ENCODE measurements around the gene IFNAR2. TPM values are rescaled to one million over a fixed set of nuclear protein-coding genes. Genes with fewer than 3 reads are reported as not detected.

The IFNAR2 gene
- total RNA-seq: 41.5 TPM
- long read RNA-seq, full-length matches to known transcripts: 101 of 117 reads
- long read RNA-seq, partial matches to known transcripts: 4 of 117 reads
- long read RNA-seq, other reads (novel, unspliced or antisense): 12 of 117 reads

DNA sequence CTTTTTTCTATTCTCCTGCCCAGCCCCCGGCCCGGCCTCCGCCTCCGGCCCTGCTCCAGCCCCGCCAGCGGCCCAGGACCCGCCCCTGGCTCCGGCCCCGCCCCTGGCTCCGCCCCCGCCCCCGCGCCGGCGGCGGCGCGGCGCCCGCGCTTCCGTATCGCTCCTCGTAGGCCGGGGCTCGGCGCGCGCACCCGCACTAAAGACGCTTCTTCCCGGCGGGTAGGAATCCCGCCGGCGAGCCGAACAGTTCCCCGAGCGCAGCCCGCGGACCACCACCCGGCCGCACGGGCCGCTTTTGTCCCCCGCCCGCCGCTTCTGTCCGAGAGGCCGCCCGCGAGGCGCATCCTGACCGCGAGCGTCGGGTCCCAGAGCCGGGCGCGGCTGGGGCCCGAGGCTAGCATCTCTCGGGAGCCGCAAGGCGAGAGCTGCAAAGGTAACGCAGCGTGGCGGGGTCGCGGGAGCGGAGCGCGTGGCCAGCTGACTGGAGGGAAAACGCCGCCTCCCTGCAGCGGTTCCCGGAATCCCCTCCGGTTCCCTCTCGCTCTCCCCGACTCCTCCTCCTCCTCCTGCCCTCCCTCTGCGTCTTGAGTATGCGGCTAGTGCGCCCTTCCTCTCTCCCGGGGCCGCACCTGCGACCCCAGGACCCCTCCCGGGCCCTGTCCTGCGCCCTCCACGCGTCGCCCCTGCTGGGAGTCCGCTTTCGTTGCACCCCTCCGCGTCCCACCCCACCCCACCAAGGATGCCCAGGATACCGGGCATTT, at the start of gene IFNAR2:
TSS of gene IFNAR2 (plus strand) at position 155 of the 761 bp plus-strand sequence. CDS start 11,985 bp downstream, outside the sequence.
- peak; percentile 94 for DNase-seq (ENCODE audit: low spot score)

DNA sequence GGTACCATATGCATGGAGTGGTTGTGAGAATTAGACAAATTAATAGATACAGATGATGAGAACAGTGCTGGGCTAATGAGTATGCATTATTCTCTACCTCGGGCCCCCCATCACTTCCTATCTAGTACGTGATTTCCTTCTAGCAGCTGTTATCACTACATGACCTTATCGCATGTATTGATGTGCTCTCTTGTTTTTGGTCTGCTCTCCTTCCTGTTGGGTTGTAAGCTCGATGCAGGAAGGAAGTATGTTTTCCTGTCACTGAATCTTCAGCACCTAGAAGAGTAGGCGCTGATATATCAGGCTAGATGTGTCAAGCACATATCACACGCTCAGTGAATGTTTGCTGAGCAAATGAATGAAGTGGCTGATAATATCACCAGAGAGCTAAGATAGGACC, 43.9 kb upstream of the IFNAR2 start:
- no peak for DNase-seq (ENCODE audit: low spot score)

- no peak for DNase-seq (ENCODE audit: low spot score)
Observed at GRCh38 chr21:33187276-33187675, 42.5 kb upstream of the IFNAR2 start.

- DNase-seq (ENCODE audit: low spot score): no peak
Observed at GRCh38 chr21:33189237-33189636, 40.5 kb upstream of the IFNAR2 start.

DNA sequence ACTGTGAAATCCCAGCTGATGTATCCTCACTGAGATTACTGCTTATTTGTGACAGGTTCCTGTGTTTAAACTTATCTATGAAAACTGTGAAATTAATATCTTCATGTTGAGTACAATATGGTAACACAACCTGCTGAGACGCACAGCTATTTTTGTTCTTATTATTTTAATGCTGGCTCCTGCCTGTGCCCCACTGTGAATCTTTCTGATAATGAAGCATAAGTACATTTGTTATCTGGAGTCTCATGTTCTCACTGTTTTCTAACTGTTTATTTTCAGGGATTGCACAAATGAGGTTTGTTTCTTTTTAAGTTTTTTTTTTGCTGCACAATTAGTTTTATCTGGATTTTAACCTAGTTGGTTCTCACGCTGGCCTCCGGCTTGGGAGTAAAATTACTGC, 39.9 kb upstream of the IFNAR2 start:
- no peak for DNase-seq (ENCODE audit: low spot score)

- no peak for DNase-seq (ENCODE audit: low spot score)
Observed at GRCh38 chr21:33196941-33197374, 32.8 kb upstream of the IFNAR2 start.

DNA sequence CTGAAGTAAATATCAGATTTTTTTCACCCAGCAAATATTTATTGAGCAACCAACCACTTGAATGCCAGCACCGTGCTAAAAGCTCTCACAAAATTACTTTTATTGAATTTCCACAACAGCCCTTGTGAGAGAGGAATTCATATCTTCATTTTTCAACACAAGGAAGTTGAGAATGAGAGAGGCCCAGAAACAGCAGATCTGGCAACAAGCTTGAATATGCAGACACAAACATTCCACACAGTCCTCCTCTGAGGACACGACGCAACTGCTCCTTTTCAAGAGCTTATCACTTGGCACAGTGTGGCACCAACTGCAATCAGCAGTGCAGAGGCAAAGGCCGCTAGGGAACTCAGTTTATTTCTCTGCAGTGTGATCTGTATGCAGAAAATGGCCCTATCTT, 32.2 kb upstream of the IFNAR2 start:
- no peak for DNase-seq (ENCODE audit: low spot score)

DNA sequence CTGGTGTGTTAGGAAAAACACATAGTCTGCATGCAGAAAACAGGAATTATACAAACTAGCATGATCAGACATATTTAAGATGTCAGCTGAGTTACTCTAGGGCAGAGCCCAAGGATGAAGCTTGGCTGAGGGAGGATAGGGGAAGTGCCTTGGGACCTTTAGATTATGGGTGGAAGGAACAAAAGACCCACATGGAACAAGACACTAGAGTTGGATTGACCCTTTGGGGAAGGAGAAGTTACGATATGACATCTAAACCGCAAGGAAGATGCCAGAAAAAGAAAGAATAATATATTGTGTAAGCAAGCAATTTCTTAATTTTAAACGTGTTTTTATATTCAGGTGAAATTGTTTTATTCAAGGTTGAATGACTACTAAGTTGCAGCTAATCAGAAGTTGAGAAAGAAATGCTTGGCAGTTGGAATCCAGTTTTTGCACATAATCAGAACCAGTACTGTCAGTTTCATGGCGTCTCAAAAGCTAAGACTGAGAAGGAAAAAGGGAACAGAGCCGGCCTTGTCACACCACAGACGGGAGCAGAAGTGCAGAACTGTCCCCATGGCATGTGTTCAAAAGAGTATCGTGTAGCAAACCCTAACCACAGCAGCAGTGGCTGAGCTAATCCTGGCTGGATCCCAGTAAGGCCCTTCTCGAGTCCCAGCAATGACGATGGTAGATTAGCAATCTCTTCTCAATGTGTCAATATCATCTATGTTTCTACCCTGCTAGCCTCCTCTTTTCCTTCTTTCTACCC, 31.2 kb upstream of the IFNAR2 start:
- no peak for DNase-seq (ENCODE audit: low spot score)

DNA sequence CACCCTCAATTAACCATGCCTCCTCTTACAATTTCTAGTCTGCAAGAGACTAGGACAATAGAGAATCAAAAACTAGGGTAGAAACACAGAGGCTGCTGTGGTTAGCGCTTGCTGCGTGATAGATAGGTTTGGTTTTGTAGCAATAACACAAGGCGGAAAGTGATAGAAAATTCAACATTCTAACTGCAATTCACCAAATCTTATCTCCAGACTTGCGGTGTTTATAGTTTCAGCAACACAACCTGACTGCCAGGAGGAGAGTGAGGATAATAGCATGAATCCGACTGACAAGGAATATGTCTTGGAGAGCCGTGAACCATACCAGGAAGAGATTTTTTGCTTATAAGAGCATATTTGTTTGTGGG, 30.7 kb upstream of the IFNAR2 start:
- DNase-seq (ENCODE audit: low spot score): no peak

DNA sequence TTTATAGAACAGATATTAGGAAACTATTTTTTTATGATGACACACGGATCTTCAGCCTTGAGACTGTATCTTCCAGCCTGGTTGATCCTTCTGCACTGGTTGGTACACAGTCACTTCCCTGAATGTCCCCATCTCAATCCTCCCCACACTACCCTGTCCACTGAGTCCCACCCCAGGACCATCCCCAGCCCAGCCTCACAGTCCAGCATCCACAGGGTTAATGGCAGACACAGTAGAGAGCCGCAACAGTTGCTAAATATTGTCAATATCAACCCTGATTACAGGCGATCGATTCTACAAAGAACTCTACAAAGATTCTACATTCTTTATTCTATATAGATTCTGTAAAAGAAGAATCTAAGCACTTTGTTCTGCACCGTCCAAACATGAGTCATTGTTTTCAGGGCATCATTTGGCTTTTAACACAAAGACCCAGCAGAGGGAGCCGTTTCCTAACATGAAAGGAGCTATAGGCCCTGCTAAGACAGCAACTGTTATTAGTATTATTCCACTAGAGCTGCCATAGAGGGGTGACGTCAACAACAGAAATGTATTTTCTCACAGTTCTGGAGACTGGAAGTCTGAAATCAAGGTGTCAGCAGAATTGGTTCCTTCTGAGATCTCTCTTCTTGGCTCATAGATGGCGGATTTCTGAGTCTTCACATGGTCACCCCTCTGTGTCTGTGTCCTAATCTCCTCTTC, 30.1 kb upstream of the IFNAR2 start:
- DNase-seq (ENCODE audit: low spot score): no peak

- DNase-seq (ENCODE audit: low spot score): no peak
Observed at GRCh38 chr21:33201956-33202355, 27.8 kb upstream of the IFNAR2 start.

DNA sequence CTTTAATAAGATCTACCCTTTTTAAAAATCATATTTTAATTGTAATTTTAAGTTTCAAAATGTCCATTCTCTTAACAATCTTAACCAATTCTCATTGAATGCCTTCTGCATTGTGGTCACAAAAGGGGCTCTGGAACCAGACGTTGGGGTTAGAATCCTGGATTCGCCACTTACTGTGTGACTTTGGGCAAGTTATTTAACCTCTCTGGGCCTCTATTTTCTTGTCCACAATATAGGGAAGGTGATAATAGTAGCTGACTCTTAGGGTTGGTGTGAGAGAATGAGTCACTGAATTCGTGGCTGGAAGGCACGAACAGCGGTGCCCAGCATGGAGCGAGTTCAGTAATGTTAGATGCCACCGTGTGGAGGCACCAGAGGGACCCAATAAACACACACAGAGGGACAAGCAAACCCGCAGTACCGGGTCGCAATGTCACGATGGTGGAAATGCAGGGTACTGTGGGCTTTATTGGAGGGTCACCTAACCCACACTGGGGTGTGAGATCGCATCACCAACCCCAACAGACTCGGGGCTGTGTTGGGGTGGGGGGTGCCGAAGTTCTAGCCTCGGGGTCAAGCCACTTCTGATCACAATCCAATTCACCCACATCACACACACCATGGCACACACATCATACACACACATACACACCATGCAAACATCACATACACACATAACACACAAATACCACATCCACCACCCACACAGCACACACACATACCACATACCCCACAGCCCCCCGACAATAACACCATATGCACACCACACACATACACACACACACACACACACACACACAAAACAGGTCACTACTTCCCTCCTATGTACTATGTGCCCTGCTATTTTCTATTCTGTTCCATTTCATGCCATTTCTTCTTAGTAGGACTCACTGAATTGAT, 27.0 kb upstream of the IFNAR2 start:
- DNase-seq (ENCODE audit: low spot score): no peak

DNA sequence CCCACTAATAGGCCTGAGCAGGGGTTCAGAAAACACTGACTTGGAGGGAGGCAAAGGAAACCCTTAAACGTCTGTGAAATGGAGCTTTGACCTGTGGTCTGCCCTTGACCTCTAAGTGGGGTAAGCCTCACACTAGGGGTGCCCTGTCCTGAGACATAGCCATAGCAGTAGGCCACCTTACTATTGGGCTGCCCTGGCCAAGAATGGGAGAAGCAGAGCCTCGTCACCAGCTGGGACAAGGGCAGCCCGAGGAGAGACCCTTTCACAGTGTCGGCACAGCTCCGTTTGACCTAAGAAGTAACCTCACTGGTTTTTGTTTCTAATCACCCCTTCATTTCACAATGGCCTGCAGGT, 26.4 kb upstream of the IFNAR2 start:
- DNase-seq (ENCODE audit: low spot score): no peak

GRCh38 chr21:33205476-33205875, 24.3 kb upstream of the IFNAR2 start:
- DNase-seq (ENCODE audit: low spot score): no peak

DNA sequence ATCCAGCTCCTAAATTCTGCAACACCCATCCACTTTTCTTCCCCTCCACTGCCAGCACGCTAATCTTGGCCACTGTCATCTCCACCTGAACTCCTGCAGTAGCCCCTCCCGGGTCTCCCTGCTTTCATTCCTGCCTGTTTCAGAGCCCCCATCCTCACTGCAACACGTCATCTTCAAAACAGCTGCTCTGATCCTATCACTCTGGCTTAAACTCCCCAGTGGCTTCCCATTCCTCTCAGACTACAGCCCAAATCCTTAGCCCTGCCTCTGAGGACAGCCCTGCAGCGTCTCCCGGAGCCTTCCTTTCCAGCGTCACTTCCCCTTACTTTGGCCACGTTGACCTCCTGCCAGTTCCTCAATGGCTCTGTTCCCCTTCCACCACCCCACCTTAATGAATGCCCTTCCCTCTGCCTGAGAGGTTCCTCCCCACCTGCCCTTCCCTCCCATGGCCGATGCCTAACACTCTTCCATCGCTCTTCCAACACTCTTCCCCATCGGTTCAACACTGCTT, 22.9 kb upstream of the IFNAR2 start:
- DNase-seq (ENCODE audit: low spot score): no peak

DNA sequence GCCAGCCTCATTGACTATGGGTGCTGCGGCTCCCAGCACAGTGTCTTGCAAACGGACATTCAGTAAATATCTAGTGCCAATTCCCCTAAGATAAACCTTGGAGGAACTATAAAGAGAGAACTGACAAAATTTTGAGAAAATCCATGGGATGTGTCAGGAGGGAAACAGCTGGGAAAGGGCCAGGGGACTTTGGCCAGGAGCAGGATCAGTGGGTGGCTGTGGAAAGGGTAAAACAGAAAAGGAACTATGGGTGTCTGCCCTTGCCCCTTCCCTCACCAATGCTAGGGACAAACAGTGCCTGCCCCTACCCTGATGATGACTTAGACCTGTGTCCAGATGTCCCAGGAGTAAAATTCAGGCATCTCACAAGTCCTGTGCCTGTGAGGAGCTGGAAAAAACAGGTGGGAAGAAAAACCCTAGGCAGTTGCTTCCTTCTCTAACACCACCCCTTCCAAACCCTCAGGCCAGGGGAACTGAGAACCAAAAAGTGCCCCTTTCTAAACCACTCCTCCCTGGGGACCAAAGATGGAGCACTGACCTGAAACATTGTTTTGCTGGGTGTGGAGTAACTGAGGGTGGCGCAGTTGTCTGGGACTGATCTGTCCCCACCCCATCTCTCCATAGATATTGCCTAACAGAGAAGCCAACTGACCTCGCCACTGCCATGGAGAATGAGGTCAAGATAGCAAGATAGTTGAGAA, 22.1 kb upstream of the IFNAR2 start:
- no peak for DNase-seq (ENCODE audit: low spot score)

DNA sequence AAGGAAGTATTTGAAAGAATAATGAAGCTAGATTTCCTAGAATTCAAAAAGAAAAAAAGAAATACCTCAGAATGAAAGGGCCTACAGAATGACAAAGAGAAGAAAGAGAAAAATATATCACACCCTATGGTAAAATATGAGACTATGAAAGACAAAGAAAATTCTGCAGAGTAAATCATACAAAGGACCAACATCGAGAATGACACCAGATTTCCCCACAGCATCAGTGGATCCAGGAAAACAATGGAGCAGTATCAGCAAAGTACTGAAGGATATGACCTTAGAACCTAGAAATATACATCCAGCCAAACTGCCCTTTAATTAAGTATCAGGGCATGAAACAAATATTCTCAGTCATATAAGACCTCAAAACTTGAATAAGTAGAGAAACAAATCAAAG, 21.2 kb upstream of the IFNAR2 start:
- no peak for DNase-seq (ENCODE audit: low spot score)

GRCh38 chr21:33211305-33211704, 18.4 kb upstream of the IFNAR2 start:
- DNase-seq (ENCODE audit: low spot score): no peak

GRCh38 chr21:33211732-33212131, 18.0 kb upstream of the IFNAR2 start:
- DNase-seq (ENCODE audit: low spot score): no peak
